ENCODE results near the gene SYN1. TPM values are rescaled to one million over a fixed set of nuclear protein-coding genes. Genes with fewer than 3 reads are reported as not detected.

Gene SYN1
- total and polyA plus RNA-seq, 8 donors, result 0.45 to 1.7 (median 1.5) TPM; not detected in 5

DNA sequence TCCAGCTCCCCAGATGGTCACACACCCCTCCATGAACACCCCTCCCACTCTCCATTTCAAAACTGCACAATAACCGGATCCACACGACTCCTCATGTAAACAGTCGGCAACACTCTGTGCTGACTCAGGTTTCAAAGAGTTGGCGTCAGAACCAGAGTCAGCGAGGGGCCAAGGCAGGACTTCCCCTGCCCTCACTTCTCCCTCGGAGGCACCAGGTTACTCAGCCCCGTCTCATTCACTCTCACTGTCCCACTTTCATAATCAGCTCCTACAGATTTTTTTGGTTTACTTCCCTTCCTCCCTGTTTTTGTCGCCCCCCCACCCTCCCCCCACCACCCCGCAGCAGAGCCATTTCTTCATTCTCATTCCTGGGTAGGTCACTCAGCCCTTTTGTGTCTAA lies 40.1 kb downstream of the SYN1 start:
- 43 to 65% (median 52%) methylated on average over 8 to 9 of the region's 9 CpGs for WGBS, 5 donors

DNA sequence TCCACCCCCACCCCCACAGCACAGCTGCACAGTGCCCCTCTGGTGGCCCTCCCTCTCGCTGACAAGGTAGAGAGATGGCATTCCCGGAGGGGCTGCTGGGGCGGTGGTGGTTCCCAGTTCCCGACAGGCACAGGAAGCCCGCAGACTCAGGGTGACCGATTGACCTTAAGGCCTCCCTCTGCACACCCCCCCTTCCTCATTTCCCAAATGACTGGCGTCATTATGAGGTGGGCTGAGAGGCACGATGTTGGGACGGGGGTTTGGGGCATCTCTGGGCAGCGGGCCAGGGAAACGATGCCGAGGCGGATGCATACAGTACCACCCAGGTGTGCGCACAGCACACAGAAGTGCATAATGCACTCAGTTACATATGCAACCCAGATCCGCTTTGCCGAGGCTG lies 41.0 kb downstream of the SYN1 start:
- H3K27me3 ChIP-seq, result no peaks in the 10 kb centered on the region
- H3K36me3 ChIP-seq, result no peaks in the 10 kb centered on the region
- TF ChIP-seq POLR2A (IDR thresholded peaks at IDR 0.05) (no peak), POLR2AphosphoS5 (IDR thresholded peaks at IDR 0.05) (no peak), EP300 (IDR thresholded peaks at IDR 0.05) (no peak)
- TF ChIP-seq, protein P1, sequence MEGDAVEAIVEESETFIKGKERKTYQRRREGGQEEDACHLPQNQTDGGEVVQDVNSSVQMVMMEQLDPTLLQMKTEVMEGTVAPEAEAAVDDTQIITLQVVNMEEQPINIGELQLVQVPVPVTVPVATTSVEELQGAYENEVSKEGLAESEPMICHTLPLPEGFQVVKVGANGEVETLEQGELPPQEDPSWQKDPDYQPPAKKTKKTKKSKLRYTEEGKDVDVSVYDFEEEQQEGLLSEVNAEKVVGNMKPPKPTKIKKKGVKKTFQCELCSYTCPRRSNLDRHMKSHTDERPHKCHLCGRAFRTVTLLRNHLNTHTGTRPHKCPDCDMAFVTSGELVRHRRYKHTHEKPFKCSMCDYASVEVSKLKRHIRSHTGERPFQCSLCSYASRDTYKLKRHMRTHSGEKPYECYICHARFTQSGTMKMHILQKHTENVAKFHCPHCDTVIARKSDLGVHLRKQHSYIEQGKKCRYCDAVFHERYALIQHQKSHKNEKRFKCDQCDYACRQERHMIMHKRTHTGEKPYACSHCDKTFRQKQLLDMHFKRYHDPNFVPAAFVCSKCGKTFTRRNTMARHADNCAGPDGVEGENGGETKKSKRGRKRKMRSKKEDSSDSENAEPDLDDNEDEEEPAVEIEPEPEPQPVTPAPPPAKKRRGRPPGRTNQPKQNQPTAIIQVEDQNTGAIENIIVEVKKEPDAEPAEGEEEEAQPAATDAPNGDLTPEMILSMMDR (IDR thresholded peaks at IDR 0.05), result no peak
- H3K27ac ChIP-seq, result no peak overlapping the region
- peaks cover 7 to 43% (median 11%) of the 10 kb centered on the region in 4 donors for H3K4me1 ChIP-seq
- H3K4me3 ChIP-seq, result no peak overlapping the region
- intact Hi-C loops (cut with DNase I; ENCODE audit: low total_unique reads), result no loop called here
- WGBS, 5 donors, result 37 to 62% (median 47%) methylated on average over 7 to 16 of the region's 16 CpGs
- no peak for DNase-seq
- no peaks in the 10 kb centered on the region for H3K9me3 ChIP-seq

More for the DNA sequence above, 40.1 kb downstream of the SYN1 start:
- no peak for DNase-seq
- Histone ChIP-seq H3K4me3 (no peak overlapping the region), H3K27me3 (no peaks in the 10 kb centered on the region), H3K36me3 (no peaks in the 10 kb centered on the region), H3K9me3 (no peaks in the 10 kb centered on the region), H3K27ac (peak overlapping the region in 1 of 5 donors; percentile 17), H3K4me1 (peaks cover under 1 to 39% (median 6%) of the 10 kb centered on the region in 4 donors)
- TF ChIP-seq EP300 (IDR thresholded peaks at IDR 0.05) (no peak), POLR2AphosphoS5 (IDR thresholded peaks at IDR 0.05) (peak in 1 of 3 donors; percentile 19)
- TF ChIP-seq, protein P1 (IDR thresholded peaks at IDR 0.05), result no peak
- intact Hi-C loops (cut with DNase I; ENCODE audit: low total_unique reads), result no loop called here

DNA sequence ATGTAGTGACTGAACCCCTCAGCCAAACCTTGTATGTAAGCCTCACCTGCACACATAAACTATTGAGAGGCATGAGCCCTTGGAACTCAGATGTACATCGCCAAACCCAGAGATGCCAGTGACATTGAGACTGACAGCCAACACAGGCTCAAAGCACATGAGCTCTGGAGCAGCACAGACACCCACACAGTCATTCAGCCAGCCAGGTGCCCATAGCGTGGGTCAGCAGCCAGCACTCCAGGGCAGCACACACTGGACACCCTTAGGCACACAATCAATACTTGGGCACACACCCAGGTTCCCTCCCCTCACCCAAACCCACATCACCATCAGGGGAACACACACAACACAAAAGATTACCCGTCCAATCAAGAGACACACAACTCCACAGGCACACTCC lies 41.8 kb downstream of the SYN1 start:
- DNase-seq, result no peak
- H3K27ac ChIP-seq, result no peak overlapping the region

DNA sequence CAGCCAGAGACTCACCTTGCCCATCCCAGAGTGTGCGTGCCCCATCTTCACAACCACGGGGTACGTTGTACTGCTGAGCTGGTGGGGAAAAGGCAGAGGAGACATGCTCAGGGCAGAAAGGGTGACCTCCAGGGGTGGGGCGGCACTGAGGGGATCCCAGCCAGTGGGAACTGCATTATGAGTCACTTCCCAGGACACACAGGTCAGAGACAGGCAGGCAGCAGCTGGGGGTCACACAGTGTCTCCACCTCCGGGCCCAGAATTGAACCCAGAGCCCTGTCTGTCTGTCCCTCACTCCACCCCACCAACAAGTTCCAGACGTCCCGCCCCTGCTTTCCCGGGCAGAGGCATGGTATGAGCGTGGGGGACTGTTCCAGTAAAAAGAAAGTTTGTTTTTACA lies 42.2 kb downstream of the SYN1 start:
- Histone ChIP-seq H3K9me3 (no peaks in the 10 kb centered on the region), H3K27me3 (no peaks in the 10 kb centered on the region), H3K4me3 (no peak overlapping the region), H3K36me3 (no peaks in the 10 kb centered on the region), H3K4me1 (peaks cover 7 to 48% (median 14%) of the 10 kb centered on the region in 4 donors), H3K27ac (no peak overlapping the region)
- intact Hi-C loops (cut with DNase I; ENCODE audit: low total_unique reads), result no loop called here
- 39 to 66% (median 57%) methylated on average over 3 to 9 of the region's 9 CpGs for WGBS, 5 donors
- no peak for TF ChIP-seq POLR2A (IDR thresholded peaks at IDR 0.05)
- TF ChIP-seq, protein P1 (IDR thresholded peaks at IDR 0.05), result no peak
- TF ChIP-seq EP300 (IDR thresholded peaks at IDR 0.05), result no peak
- TF ChIP-seq POLR2AphosphoS5 (IDR thresholded peaks at IDR 0.05), result no peak
- no peak for DNase-seq

More for the DNA sequence above, 41.8 kb downstream of the SYN1 start:
- Histone ChIP-seq H3K4me3 (no peak overlapping the region), H3K9me3 (no peaks in the 10 kb centered on the region), H3K27me3 (no peaks in the 10 kb centered on the region), H3K4me1 (peaks cover 7 to 43% (median 14%) of the 10 kb centered on the region in 4 donors), H3K36me3 (no peaks in the 10 kb centered on the region)
- 43 to 63% (median 53%) methylated on average over 1 to 3 of the region's 3 CpGs for WGBS, 5 donors
- no peak for TF ChIP-seq EP300 (IDR thresholded peaks at IDR 0.05)
- no peak for TF ChIP-seq POLR2A (IDR thresholded peaks at IDR 0.05)
- TF ChIP-seq POLR2AphosphoS5 (IDR thresholded peaks at IDR 0.05), result no peak
- TF ChIP-seq, protein P1 (IDR thresholded peaks at IDR 0.05), result no peak
- intact Hi-C loops (cut with DNase I; ENCODE audit: low total_unique reads), result no loop called here
